Fibroblast of gingiva (primary cell): ENCODE results near the gene ADD2.
"Not testable (repeated sequence)": the region's sequence is repeated elsewhere in the genome, so short reads cannot be mapped to it uniquely, and the experiment has no call there.

Source experiments
- DNase-seq: peaks from one replicate; pipeline ENCODE4 v3.0.0-alpha.2; 2011; ENCODE audit warnings: low read depth

The ADD2 gene

GRCh38 chr2:70632966-70633365, 135.0 kb downstream of the ADD2 start:
- no peak for DNase-seq

- DNase-seq: no peak
These were observed 135.6 kb downstream of the ADD2 start for GRCh38 chr2:70632388-70632787.

GRCh38 chr2:70630761-70631160, 137.2 kb downstream of the ADD2 start:
- DNase-seq: no peak

GRCh38 chr2:70627211-70627898, 140.6 kb downstream of the ADD2 start:
- no peak for DNase-seq

GRCh38 chr2:70626254-70626990, 141.6 kb downstream of the ADD2 start:
- no peak for DNase-seq

- DNase-seq: not testable (repeated sequence)
These were observed 146.5 kb downstream of the ADD2 start for GRCh38 chr2:70621536-70621935.

- DNase-seq: no peak
These were observed 148.0 kb downstream of the ADD2 start for GRCh38 chr2:70620020-70620419.

DNA sequence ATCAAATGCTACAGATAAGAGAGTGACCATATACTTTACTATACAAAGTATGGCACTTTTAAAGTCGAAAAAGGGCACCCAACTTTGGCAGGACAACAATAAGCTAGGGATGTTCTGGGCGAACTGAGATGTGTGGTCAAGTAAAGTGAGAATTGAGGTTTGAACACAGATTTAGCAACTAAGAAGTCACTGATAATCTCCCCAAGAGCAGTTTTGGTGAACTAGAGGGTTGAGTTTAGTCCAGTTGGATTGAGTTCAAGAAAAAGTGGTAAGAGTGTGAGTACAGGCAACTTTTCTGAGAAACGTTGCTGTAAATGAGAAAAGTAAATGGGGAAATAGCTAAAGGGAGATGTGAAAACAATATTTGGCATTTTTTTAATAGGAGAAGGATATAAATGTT, 148.8 kb downstream of the ADD2 start:
- DNase-seq: no peak

- no peak for DNase-seq
These were observed 151.8 kb downstream of the ADD2 start for GRCh38 chr2:70616168-70616694.

GRCh38 chr2:70615222-70615621, 152.8 kb downstream of the ADD2 start:
- no peak for DNase-seq

- DNase-seq: no peak
These were observed 154.5 kb downstream of the ADD2 start for GRCh38 chr2:70613521-70613920.

- DNase-seq: no peak
These were observed 155.4 kb downstream of the ADD2 start for GRCh38 chr2:70612574-70612973.

GRCh38 chr2:70608373-70608772, 159.6 kb downstream of the ADD2 start:
- DNase-seq: no peak

DNA sequence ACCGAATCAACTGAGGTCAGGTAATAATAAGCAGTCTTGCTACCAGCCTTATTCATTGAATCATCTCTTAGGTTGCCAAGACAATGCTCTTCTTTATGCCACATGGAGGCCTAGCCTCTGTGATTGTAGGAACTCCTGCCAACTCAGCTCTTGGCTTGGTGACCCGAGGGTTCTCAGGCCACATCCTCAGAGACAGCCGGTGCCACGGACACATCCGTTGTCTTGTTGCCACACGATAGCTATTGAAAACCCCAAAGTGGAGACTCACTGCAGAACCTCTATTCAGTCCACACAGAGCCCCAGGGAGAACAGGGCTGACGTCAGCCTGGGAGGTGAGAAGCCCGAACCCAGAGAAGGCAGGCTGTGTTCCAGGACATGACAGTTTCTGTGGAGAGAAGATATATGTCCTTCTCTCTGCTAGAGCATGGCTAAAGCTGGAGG, 160.9 kb downstream of the ADD2 start:
- no peak for DNase-seq
